ENCODE data around the gene A2M.

GRCh38 chr12:9127936-9128663 is 12.4 kb upstream of the A2M start:
- TF ChIP-seq REST (IDR thresholded peaks at IDR 0.05) (peak; percentile 36), CTCF (IDR thresholded peaks at IDR 0.05; ENCODE audit: low read depth, low read length, missing input control) (no peak), JUND (IDR thresholded peaks at IDR 0.05) (peak in 1 of 2 donors; percentile 25), YY1 (IDR thresholded peaks at IDR 0.05) (no peak), NR2F2 (IDR thresholded peaks at IDR 0.05) (no peak), ZBTB33 (IDR thresholded peaks at IDR 0.05) (no peak), RAD21 (IDR thresholded peaks at IDR 0.05) (no peak)

All from liver (tissue), 3 donors.